Epithelial cell of proximal tubule (primary cell): ENCODE results near the gene ALOX15B. TPM values are rescaled to one million over a fixed set of nuclear protein-coding genes. Genes with fewer than 3 reads are reported as not detected.

Experiments used
- DNase-seq: peaks from one replicate; pipeline ENCODE4 v3.0.0-alpha.2; 2011; ENCODE audit warnings: low read depth
- H3K4me3 ChIP-seq: 2 replicates; pipeline ENCODE4 v1.5.1; 2011; ENCODE audit warnings: low read depth, mild to moderate bottlenecking, low read length
- CTCF ChIP-seq: conservative IDR thresholded peaks from 2 replicates; pipeline ENCODE4 v1.5.1; 2012; ENCODE audit warnings: low read depth, mild to moderate bottlenecking, low read length
- total RNA-seq: library from RNA; depleted of rRNA; stranded (reverse); fragments of >200 nt; gene quantifications from 2 replicates; pipeline ENCODE4 v1.2.3, GENCODE V29; 2015

ALOX15B gene
- total RNA-seq, 1 donor from 2014 or later: 1.3 TPM

GRCh38 chr17:7997186-7997585, 41.7 kb upstream of the ALOX15B start:
- TF ChIP-seq CTCF: peak; percentile 57
- no peak for DNase-seq
- no peak overlapping the region for H3K4me3 ChIP-seq

GRCh38 chr17:8001976-8002720, 36.7 kb upstream of the ALOX15B start, which contains the start of gene GUCY2D:
Gene GUCY2D (plus strand): TSS chr17:8002615. CDS start chr17:8003048, 433 bp downstream.
- TF ChIP-seq CTCF: no peak
- no peak for DNase-seq
- H3K4me3 ChIP-seq: no peak within 1 kb of the TSS

GRCh38 chr17:8002721-8003593, 35.9 kb upstream of the ALOX15B start:
- DNase-seq: no peak
- no peak for TF ChIP-seq CTCF
- H3K4me3 ChIP-seq: no peak overlapping the region

DNA sequence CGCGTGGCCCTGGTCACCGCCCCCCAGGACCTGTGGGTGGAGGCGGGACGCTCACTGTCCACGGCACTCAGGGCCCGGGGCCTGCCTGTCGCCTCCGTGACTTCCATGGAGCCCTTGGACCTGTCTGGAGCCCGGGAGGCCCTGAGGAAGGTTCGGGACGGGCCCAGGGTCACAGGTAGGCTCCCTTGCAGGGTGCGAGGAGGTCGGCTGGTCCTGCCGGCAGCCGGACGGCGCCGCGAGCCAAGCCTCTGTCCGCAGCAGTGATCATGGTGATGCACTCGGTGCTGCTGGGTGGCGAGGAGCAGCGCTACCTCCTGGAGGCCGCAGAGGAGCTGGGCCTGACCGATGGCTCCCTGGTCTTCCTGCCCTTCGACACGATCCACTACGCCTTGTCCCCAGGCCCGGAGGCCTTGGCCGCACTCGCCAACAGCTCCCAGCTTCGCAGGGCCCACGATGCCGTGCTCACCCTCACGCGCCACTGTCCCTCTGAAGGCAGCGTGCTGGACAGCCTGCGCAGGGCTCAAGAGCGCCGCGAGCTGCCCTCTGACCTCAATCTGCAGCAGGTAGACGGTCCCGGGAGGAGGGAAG, 35.2 kb upstream of the ALOX15B start:
- H3K4me3 ChIP-seq: no peak overlapping the region
- DNase-seq: no peak
- no peak for TF ChIP-seq CTCF

DNA sequence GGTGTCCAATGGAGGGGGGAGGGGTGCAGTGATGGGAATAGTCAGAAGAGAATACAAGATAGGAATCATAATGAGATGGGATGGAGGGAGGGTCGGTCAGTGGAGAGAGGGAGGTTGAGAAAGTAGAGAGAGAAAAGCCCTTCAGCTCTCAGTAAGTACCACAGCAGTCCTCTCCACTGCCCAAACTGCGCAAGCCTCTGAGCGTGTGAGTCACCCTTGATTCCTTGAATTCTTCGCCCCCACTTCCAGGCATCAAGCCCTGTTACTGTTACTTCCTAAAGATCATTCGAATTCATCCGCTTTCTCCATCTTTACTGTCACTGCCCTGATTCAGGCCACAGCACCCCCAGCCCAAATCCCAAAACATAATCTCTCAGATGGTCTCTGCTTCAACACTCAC, 34.0 kb upstream of the ALOX15B start:
- no peak overlapping the region for H3K4me3 ChIP-seq
- no peak for TF ChIP-seq CTCF
- no peak for DNase-seq

DNA sequence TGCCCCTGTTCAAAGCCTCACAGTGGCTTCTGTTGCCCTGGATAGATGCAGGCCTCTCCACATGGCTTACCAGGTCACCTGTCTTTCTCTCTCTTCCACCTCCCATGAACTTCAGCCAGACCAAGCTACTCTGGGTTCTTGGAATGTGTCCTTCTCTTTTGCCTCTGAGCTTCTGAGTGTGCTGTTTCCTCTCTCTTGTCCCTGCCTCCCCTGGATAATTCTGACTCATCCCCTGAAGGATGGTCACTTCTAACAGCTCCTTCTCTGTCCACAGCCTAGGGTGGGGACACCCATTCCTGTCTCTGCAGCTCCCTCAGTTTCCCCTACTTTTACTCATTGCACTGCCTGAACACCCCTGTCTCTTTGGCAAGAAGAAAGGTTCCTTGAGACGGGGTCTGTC, 33.5 kb upstream of the ALOX15B start:
- no peak for TF ChIP-seq CTCF
- no peak for DNase-seq
- no peak overlapping the region for H3K4me3 ChIP-seq
